Neuron (in vitro differentiated cells): ENCODE data around the gene TPGS1.

Experiments used
- H2AFZ ChIP-seq: one replicate; pipeline ENCODE4 v1.6.1; 2013; ENCODE audit warnings: low read depth, mild to moderate bottlenecking, inconsistent platforms, low read length, moderate library complexity
- H3K27me3 ChIP-seq: one replicate; pipeline ENCODE4 v1.6.1; 2013; ENCODE audit warnings: low read length; ENCODE audit not compliant: insufficient read depth
- H3K36me3 ChIP-seq: one replicate; pipeline ENCODE4 v1.6.1; 2013; ENCODE audit warnings: low read length; ENCODE audit not compliant: insufficient read depth
- H3K4me1 ChIP-seq: one replicate; pipeline ENCODE4 v1.6.1; 2013; ENCODE audit warnings: low read length; ENCODE audit not compliant: insufficient read depth
- H3K4me3 ChIP-seq: 2 replicates; pipeline ENCODE4 v1.5.1; 2013; ENCODE audit warnings: mild to moderate bottlenecking, low read length, moderate library complexity
- H3K9me3 ChIP-seq: one replicate; pipeline ENCODE4 v1.6.1; 2013; ENCODE audit warnings: low read length

TPGS1 gene

DNA sequence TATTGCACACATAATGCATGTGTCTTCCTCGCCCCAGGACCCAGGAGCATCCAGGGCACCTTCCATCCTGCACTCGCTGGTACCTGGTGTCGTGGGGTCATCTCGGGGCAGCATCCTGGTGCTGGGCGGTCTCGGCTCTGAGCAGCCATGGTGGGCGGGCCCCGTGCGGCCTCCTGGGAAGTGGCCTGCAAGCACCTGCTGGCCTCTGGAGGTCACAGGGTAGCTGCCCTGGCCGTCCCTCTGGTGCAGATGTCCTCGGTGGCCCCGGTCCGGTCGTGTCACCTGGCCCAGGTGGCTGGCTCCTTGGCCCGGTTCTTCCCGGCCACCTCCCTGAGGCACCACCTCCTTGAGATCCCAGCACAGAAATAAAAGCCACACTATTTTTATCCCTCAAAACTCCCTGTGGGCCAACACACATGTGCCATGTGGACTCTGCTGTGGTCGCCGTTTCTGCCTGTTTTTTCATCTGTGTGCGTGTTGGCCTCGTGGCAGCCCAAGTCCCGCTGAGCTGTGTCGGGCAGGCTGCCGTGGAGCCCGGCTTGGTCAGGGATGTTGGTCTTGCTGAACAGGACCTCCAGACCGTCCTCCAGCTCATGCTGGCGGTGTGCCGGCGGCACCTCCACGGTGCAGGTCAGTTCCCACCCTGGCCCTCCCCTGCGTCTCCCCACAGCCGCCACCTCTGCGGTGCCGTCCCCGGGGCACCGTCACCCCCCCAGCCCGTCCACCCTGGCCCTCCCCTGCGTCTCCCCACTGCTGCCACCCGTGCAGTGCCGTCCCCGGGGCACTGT lies 31.5 kb downstream of the TPGS1 start:
- Histone ChIP-seq H3K27me3 (no peaks in the 10 kb centered on the region), H3K4me3 (no peak overlapping the region)

DNA sequence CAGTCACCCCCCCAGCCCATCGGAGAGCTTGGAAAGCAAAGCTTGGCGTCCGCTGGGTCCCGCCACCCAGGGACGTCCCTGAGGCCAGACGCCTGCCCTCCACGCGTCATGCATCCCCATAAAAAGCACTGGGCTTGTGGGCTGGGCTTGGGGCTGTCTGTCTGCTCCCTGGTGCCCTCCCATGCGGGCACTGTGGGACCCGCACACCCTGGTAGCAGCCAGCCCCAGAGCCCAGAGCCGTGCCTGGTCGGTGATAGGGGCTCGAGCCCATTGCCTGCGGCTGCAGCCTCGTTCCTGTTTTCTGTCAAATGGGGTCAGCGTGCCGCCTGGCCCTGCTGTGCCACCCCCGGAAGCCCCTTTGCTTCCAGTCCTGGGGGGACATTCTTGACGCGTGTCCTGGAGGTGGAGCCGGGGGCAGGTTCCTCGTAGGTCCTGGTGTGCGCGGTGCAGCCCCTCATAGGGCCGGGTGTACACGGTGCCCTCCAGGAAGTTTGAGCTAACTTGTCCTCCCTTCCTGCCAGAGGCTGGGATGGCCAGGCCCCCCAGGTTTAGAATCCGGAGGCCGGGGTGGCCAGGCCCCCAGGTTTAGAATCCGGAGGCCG lies 32.2 kb downstream of the TPGS1 start:
- no peaks in the 10 kb centered on the region for H3K9me3 ChIP-seq
- H3K36me3 ChIP-seq, result peaks cover 61% of the 10 kb centered on the region
- H3K4me1 ChIP-seq, result no peaks in the 10 kb centered on the region
- no peak overlapping the region for H3K4me3 ChIP-seq
- no peaks in the 10 kb centered on the region for H3K27me3 ChIP-seq
- no peak overlapping the region for H2AFZ ChIP-seq

More for the DNA sequence above, 31.5 kb downstream of the TPGS1 start:
- H3K9me3 ChIP-seq, result no peaks in the 10 kb centered on the region
- no peak overlapping the region for H2AFZ ChIP-seq
- H3K36me3 ChIP-seq, result peaks cover 62% of the 10 kb centered on the region
- H3K4me1 ChIP-seq, result peaks cover 3% of the 10 kb centered on the region

DNA sequence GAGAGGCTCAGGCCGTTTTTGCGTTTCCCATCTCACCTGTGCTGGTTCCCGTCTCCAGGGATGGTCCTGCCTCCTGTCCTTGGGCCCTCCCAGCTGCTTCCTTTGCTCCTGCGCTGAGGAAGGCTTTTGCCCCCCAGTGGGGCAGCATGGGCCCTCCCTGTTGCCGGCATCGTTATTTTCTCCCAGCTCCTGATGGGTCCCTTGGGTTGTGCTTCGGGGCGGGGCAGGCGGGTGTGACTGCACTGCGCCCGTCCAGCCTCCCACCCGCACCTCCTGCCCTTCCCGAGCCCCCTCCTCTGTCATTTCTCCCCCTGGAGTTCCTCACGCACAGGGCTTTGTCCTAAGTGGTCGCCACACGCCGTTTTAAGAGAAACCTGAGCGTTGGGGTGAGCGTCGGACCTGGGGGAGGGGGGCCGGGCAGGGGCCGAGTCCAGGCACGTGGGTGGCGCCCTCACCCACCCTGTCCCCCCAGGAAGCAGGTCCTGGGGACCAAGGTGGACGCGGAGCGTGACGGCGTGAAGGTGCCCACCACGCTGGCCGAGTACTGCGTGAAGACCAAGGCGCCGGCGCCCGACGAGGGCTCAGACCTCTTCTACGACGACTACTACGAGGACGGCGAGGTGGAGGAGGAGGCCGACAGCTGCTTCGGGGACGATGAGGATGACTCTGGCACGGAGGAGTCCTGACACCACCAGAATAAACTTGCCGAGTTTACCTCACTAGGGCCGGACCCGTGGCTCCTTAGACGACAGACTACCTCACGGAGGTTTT lies 33.8 kb downstream of the TPGS1 start:
- H3K27me3 ChIP-seq, result no peaks in the 10 kb centered on the region
- H3K9me3 ChIP-seq, result no peaks in the 10 kb centered on the region
- no peaks in the 10 kb centered on the region for H3K4me1 ChIP-seq
- peaks cover 50% of the 10 kb centered on the region for H3K36me3 ChIP-seq
- no peak overlapping the region for H2AFZ ChIP-seq
- no peak overlapping the region for H3K4me3 ChIP-seq

DNA sequence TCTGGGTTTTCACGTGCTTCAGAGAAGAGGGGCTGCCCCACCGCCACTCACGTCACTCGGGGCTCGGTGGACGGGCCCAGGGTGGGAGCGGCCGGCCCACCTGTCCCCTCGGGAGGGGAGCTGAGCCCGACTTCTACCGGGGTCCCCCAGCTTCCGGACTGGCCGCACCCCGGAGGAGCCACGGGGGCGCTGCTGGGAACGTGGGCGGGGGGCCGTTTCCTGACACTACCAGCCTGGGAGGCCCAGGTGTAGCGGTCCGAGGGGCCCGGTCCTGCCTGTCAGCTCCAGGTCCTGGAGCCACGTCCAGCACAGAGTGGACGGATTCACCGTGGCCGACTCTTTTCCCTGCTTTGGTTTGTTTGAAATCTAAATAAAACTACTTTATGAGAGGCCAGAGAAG lies 34.4 kb downstream of the TPGS1 start:
- Histone ChIP-seq H3K4me1 (no peaks in the 10 kb centered on the region), H3K36me3 (peaks cover 43% of the 10 kb centered on the region), H2AFZ (no peak overlapping the region), H3K27me3 (no peaks in the 10 kb centered on the region), H3K9me3 (no peaks in the 10 kb centered on the region), H3K4me3 (no peak overlapping the region)

DNA sequence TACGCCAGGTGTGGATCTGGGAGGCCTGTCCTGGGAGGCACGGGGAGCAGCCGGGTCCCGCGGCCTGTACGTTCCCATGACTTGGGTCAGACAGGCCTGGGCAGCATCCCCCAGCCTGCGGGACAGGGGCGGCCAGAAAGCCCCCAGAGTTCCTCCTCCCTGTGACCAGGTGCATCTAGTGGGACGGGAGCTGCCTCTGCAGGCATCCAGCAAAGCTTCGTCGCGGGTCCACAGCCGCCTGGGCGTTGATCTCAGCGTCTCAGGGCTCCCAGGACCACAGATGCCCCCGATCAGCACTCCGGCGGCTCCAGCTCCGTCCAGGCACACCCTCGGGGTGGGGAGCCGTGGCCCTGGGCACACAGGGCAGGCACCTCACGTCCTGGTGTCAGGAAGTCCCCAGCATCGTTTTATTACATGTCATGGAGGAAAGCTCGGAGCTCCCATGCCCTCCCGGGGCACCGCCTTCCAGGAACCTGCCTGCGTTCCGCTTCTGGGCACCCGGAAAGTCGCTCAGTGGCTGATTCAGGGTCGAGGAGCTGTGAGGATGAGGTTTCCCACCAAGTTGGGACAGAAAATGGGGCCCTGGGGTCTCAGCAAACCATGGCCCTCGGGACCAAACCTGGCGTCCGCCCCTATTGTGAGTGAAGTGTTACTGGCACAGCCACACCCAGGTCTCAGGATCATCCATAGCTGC lies 35.0 kb downstream of the TPGS1 start:
- no peaks in the 10 kb centered on the region for H3K4me1 ChIP-seq
- H3K36me3 ChIP-seq, result peaks cover 39% of the 10 kb centered on the region
- H3K9me3 ChIP-seq, result no peaks in the 10 kb centered on the region
- H2AFZ ChIP-seq, result no peak overlapping the region
- no peaks in the 10 kb centered on the region for H3K27me3 ChIP-seq
- no peak overlapping the region for H3K4me3 ChIP-seq

DNA sequence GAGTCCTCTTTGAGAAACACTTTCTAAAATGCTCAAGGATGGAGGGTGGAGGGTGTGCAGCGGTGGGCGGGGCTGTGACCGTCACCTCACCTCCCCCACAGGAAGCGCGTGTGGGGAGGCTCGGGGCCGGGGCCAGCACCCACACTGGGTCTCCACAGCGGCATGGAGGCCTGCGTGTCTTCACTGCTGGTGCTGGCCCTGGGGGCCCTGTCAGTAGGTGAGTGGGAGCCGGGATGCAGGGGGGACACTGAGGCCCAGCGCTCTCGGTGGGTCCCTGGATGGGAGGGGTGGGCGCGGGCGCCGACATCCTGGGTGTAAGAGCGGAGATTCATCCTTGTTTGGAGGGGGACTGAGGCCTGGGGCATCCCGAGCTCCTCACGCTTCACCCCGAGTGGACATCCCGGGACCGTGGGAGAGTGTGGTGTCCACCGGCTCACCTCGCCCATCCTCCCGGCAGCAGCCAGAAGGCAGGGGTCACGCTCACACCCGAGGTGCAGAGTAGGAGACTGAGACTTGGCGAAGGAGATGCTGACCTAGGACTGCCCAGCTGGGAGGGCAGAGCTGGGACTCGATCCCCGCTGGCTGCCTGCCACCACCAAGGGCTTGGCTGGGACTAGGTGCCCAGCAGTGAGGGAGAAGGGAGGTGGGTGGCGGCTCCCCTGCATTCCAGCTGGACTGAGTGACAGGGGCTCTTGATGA lies 36.8 kb downstream of the TPGS1 start, which contains the start of gene GZMM:
Gene GZMM (plus strand): TSS at position 144 of the 699 bp plus-strand sequence. CDS start 19 bp downstream, at position 163.
- no peaks in the 10 kb centered on the region for H3K4me1 ChIP-seq
- H2AFZ ChIP-seq, result no peak within 1 kb of the TSS
- no peaks in the 10 kb centered on the region for H3K9me3 ChIP-seq
- no peaks in the 10 kb centered on the region for H3K27me3 ChIP-seq
- no peak within 1 kb of the TSS for H3K4me3 ChIP-seq
- H3K36me3 ChIP-seq, result peaks cover 26% of the 10 kb centered on the region

DNA sequence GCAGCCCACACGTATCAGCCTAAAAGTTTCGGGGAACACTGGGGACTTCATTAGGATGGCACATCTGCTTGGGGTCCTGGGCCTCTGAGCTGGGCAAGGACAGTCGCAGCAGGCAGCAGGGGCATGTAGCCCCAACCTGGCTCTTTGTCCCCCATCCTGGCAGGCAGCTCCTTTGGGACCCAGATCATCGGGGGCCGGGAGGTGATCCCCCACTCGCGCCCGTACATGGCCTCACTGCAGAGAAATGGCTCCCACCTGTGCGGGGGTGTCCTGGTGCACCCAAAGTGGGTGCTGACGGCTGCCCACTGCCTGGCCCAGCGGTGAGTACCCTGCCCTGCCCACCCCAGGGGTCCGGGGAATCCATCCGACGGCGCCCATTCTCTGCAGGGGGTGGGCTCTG lies 39.8 kb downstream of the TPGS1 start:
- H2AFZ ChIP-seq, result no peak overlapping the region
- H3K9me3 ChIP-seq, result no peaks in the 10 kb centered on the region
- H3K27me3 ChIP-seq, result no peaks in the 10 kb centered on the region
- H3K4me1 ChIP-seq, result peaks cover 4% of the 10 kb centered on the region
- H3K36me3 ChIP-seq, result peaks cover 5% of the 10 kb centered on the region
- no peak overlapping the region for H3K4me3 ChIP-seq

DNA sequence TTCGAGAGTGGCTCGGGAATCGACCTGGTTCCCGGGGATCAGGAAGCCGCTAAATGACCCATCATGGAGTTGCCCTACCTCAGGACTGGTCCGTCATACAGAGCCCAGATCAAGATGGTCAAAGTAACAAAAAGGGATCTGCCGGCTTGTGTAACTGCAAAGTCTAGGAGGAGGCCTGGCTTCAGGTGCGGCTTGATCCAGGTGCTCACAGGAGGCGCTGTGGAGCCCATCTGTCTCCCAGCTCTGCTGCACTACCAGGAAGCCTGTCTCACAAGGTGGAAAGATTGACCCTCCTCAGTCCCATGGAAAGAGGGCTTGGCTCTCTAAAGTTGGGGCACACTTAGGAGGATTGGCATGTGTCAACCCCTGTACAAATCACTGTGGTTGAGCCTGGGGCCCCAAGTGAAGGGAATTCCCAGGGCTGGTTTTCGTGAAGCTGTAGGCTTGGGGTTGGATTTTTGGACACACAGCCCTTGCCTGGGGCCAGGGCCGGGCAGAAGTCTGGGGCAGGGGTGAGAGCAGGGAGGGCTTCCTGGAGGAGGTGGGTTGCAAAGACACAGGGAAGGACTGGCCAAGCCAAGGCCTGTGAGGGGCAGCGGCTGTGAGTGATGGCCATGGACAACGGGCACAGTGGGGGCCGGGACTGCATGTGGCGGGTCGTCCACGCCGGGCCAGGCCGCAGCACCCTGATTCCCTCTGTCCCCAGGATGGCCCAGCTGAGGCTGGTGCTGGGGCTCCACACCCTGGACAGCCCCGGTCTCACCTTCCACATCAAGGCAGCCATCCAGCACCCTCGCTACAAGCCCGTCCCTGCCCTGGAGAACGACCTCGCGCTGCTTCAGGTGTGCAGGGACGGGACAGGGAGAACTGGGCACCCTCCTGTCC lies 40.8 kb downstream of the TPGS1 start:
- peaks cover 4% of the 10 kb centered on the region for H3K4me1 ChIP-seq
- H3K27me3 ChIP-seq, result no peaks in the 10 kb centered on the region
- no peak overlapping the region for H3K4me3 ChIP-seq
- H3K36me3 ChIP-seq, result no peaks in the 10 kb centered on the region
- H2AFZ ChIP-seq, result no peak overlapping the region
- no peaks in the 10 kb centered on the region for H3K9me3 ChIP-seq

DNA sequence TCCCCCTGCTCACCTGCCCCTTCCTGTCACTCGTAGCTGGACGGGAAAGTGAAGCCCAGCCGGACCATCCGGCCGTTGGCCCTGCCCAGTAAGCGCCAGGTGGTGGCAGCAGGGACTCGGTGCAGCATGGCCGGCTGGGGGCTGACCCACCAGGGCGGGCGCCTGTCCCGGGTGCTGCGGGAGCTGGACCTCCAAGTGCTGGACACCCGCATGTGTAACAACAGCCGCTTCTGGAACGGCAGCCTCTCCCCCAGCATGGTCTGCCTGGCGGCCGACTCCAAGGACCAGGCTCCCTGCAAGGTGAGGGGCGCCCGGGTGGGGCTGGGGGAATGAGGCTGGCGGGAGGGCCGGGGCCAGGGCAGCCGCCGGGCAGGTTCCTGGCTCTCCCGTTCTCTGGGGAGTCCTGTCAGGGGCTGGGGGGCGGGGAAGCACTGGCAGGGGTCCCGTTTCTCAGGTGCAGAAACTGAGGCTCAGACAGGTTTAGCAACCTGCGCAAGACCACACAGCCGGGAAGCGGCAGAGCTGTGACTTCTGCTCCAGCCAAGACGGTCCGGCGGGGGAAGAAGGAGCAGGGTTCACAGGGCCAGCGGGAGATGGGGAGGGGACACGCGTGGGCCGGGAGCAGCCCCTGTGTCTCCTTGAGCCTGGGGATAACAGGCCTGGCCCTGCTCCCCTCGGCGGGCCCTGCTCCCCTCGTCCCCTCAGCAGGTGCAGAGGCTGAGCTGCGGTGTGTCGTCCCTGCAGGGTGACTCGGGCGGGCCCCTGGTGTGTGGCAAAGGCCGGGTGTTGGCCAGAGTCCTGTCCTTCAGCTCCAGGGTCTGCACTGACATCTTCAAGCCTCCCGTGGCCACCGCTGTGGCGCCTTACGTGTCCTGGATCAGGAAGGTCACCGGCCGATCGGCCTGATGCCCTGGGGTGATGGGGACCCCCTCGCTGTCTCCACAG lies 41.9 kb downstream of the TPGS1 start:
- H3K4me1 ChIP-seq, result peaks cover 4% of the 10 kb centered on the region
- H3K36me3 ChIP-seq, result no peaks in the 10 kb centered on the region
- no peaks in the 10 kb centered on the region for H3K27me3 ChIP-seq
- H3K4me3 ChIP-seq, result no peak overlapping the region
- no peaks in the 10 kb centered on the region for H3K9me3 ChIP-seq
- no peak overlapping the region for H2AFZ ChIP-seq

DNA sequence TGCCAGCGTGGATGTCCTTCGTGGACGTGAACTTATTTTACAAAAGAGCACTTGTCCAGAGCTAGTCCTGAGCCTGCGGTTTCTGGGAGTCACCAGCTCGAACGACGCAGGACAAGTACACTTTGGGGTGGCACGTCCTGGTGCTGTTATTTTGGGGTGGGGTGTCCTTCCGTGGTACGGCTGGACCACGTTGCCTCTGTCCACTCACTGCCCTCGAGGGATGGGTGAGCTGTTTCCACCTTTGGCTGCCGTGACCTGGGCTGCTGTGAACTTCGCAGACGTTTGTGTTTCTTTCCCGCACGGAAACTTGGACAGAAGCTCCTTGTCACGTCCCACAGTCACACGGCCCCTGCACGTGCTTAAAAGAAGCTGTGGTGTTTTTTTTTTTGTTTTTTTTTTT lies 47.5 kb downstream of the TPGS1 start:
- H3K27me3 ChIP-seq, result no peaks in the 10 kb centered on the region
- H3K9me3 ChIP-seq, result no peaks in the 10 kb centered on the region
- no peak overlapping the region for H2AFZ ChIP-seq
- no peaks in the 10 kb centered on the region for H3K36me3 ChIP-seq
- peaks cover 4% of the 10 kb centered on the region for H3K4me1 ChIP-seq
- no peak overlapping the region for H3K4me3 ChIP-seq

DNA sequence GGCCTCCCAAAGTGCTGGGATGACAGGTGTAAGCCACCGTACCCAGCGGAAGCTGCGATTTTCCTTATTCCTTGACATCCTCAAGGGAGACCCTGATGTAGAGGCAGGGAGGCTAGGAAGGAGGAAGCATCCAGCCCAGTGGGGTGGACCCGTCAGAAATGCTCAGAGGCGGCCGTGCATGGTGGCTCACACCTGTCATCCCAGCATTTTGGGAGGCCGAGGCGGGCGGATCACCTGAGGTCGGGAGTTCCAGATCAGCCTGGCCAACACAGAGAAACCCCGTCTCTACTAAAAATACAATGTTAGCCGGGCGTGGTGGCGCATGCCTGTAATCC lies 48.1 kb downstream of the TPGS1 start:
- Histone ChIP-seq H3K9me3 (no peaks in the 10 kb centered on the region), H2AFZ (no peak overlapping the region), H3K36me3 (no peaks in the 10 kb centered on the region), H3K4me3 (no peak overlapping the region), H3K27me3 (no peaks in the 10 kb centered on the region), H3K4me1 (peaks cover 4% of the 10 kb centered on the region)
